HepG2 (cell line): ENCODE measurements around the gene CNTRL. TPM values are rescaled to one million over a fixed set of nuclear protein-coding genes. Genes with fewer than 3 reads are reported as not detected.

Experiments
- ATAC-seq: fragments of 200-7000 bp; cut with Tn5 transposase; 3 replicates; pipeline ENCODE4 v1.9.1; 2020; ENCODE audit warnings: mild to moderate bottlenecking, moderate library complexity
- BruUV-seq: library from RNA; stranded (reverse); fragments of 400-500 nt; replicated peaks from 2 replicates; lab custom pipeline; 2021; lab: Mats Ljungman, UMichigan
- CTCF ChIA-PET: fragments of 300-600 bp; formaldehyde crosslinking; extraction: SDS; loops from one replicate; lab custom pipeline; 2021; ENCODE audit warnings: low total read pairs, inconsistent platforms, low intra/inter-chr PET ratio; lab: Yijun Ruan, JAX
- POLR2A ChIA-PET: fragments of 350-600 bp; sonication (Branson Sonifier 250); formaldehyde crosslinking; loops from one replicate; lab custom pipeline; 2020; ENCODE audit warnings: antibody characterized with exemption, inconsistent platforms; lab: Yijun Ruan, JAX
- DNase-seq: peaks from one replicate; pipeline ENCODE4 v3.0.0-alpha.2; 2015; ENCODE audit warnings: low spot score
- FAIRE-seq: peaks from 3 replicates; lab custom pipeline; 2011; peaks lifted over from hg19 to GRCh38; lab: Jason Lieb, UNC
- H2AFZ ChIP-seq: one replicate; pipeline ENCODE4 v1.6.1; 2011; ENCODE audit warnings: low read length, inconsistent platforms
- H3K27ac ChIP-seq: fragments of 300-600 bp; 3 replicates; pipeline ENCODE4 v1.8.0; 2011; ENCODE audit warnings: mixed run types, mild to moderate bottlenecking, mixed read lengths, low read length, inconsistent platforms; ENCODE audit not compliant: insufficient read depth; ENCODE audit errors: extremely low read length
- H3K27me3 ChIP-seq, 2 experiments: fragments of 200-600 bp in 1 of 2; 2 replicates in 1 of 2; 3 replicates in 1 of 2; pipeline versions ENCODE4 v1.6.0 to v1.8.0; 2011; ENCODE audit warnings: low read length in 2 of 2, mild to moderate bottlenecking in 2 of 2, moderate library complexity in 2 of 2, inconsistent platforms in 1 of 2; ENCODE audit not compliant: insufficient read depth in 2 of 2, control insufficient read depth in 1 of 2
- H3K36me3 ChIP-seq, 2 experiments: fragments of 200-600 bp in 1 of 2; replicated peaks in 1 of 2; 2 replicates in 1 of 2; 3 replicates in 1 of 2; pipeline versions ENCODE4 v1.5.1 to v1.8.0; 2011; ENCODE audit warnings: low read length in 2 of 2, inconsistent platforms in 1 of 2; ENCODE audit not compliant: insufficient read depth in 2 of 2, control insufficient read depth in 1 of 2
- H3K4me1 ChIP-seq: 2 replicates; pipeline ENCODE4 v1.5.1; 2012; ENCODE audit warnings: low read length, inconsistent platforms; ENCODE audit not compliant: insufficient read depth
- H3K4me2 ChIP-seq: 2 replicates; pipeline ENCODE4 v1.6.0; 2011; ENCODE audit warnings: low read depth, low read length, inconsistent platforms
- H3K4me3 ChIP-seq, 3 experiments: fragments of 200-600 bp in 1 of 3; sonication (generic), shearing (Covaris generic) in 1 of 3; replicated peaks in 1 of 3; 2 replicates each; pipeline ENCODE4 v1.5.1; 2011 to 2016; ENCODE audit warnings: low read length in 3 of 3, inconsistent platforms in 2 of 3, low read depth in 2 of 3, mild to moderate bottlenecking in 2 of 3, control low read depth in 1 of 3, mixed read lengths in 1 of 3; ENCODE audit not compliant: insufficient read depth in 1 of 3
- H3K79me2 ChIP-seq: one replicate; pipeline ENCODE4 v1.6.1; 2011; ENCODE audit warnings: low read length, inconsistent platforms; ENCODE audit not compliant: insufficient read depth
- H3K9ac ChIP-seq: 2 replicates; pipeline ENCODE4 v1.6.0; 2011; ENCODE audit warnings: mild to moderate bottlenecking, low read depth, low read length, inconsistent platforms; ENCODE audit not compliant: insufficient read depth
- H3K9me3 ChIP-seq: 2 replicates; pipeline ENCODE4 v1.5.1; 2012; ENCODE audit warnings: mild to moderate bottlenecking, low read length
- H4K20me1 ChIP-seq: 2 replicates; pipeline ENCODE4 v1.6.0; 2011; ENCODE audit warnings: inconsistent platforms, mild to moderate bottlenecking, low read length, moderate library complexity; ENCODE audit not compliant: insufficient read depth
- JUNB ChIP-seq: sonication (generic); formaldehyde crosslinking; IDR thresholded peaks from 2 replicates; pipeline ENCODE4 v1.8.0; 2022; ENCODE audit warnings: missing genetic modification reagents, mild to moderate bottlenecking, borderline replicate concordance
- TBP ChIP-seq: sonication (generic); formaldehyde crosslinking; IDR thresholded peaks from 2 replicates; pipeline ENCODE4 v1.5.0; 2020; ENCODE audit warnings: missing genetic modification reagents
- ZFP36 ChIP-seq: fragments of 150-350 bp; IDR thresholded peaks from 2 replicates; pipeline ENCODE4 v1.6.1; 2018; ENCODE audit warnings: borderline replicate concordance, low read length, low read depth; ENCODE audit not compliant: partially characterized antibody
- ZNF670 ChIP-seq: sonication (generic); formaldehyde crosslinking; IDR thresholded peaks from 2 replicates; pipeline ENCODE4 v1.8.0; 2022; ENCODE audit warnings: mild to moderate bottlenecking, missing genetic modification reagents, borderline replicate concordance
- WGBS: methylation state at CpG from one replicate; pipeline ENCODE4 v1.1.6; 2017; ENCODE audit warnings: low lambda C conversion rate; 5-methylcytosine and 5-hydroxymethylcytosine counted together
- in situ Hi-C: cut with HindIII; loops from 2 replicates; pipeline ENCODE4 v1.10.0; 2017; ENCODE audit warnings: low pct_unique_long_range_greater_than_20kb; ENCODE audit not compliant: extremely low pct_ligation_motif_present
- intact Hi-C: fragments of 100-400 bp; cut with micrococcal nuclease; formaldehyde crosslinking; loops from one replicate; pipeline ENCODE4 v1.10.0; 2022; ENCODE audit not compliant: unreplicated experiment
- polyA plus RNA-seq, 8 experiments: library from polyadenylated mRNA; depleted of rRNA in 3 of 8; stranded (reverse) in 7 of 8; unstranded in 1 of 8; fragments of >200 nt; fragmentation: Illumina TruSeq in 4 of 8; extraction: Trizol in 4 of 8; gene quantifications; 2 replicates each; pipeline versions ENCODE4 v1.2.1 to v1.2.3, GENCODE V29; 2011 to 2016; ENCODE audit warnings: low read depth in 4 of 8, missing spikeins in 1 of 8, mixed read lengths in 1 of 8; ENCODE audit not compliant: insufficient read depth in 1 of 8
- total RNA-seq, 5 experiments: library from RNA; depleted of rRNA; stranded (reverse); fragments of >200 nt; fragmentation: Illumina TruSeq; extraction: Trizol; gene quantifications; 2 replicates each; pipeline ENCODE4 v1.2.3, GENCODE V29; 2016; ENCODE audit warnings: low read depth in 1 of 5
- TF ChIP-seq, protein P1 (sequence below): sonication (generic); formaldehyde crosslinking; IDR thresholded peaks from 2 replicates; pipeline ENCODE4 v1.5.0; 2020; ENCODE audit warnings: mild to moderate bottlenecking, missing genetic modification reagents, moderate library complexity
- TF ChIP-seq, protein P2 (sequence below): sonication (generic); formaldehyde crosslinking; IDR thresholded peaks from 2 replicates; pipeline ENCODE4 v1.4.0; 2020; ENCODE audit warnings: mild to moderate bottlenecking, low read depth, missing genetic modification reagents

The CNTRL gene
- total and polyA plus RNA-seq, 2 of the 13 experiments (the other 11 are each of a cell fraction or from before 2014, with no cell fraction given), result 7.5 to 11.8 TPM

DNA sequence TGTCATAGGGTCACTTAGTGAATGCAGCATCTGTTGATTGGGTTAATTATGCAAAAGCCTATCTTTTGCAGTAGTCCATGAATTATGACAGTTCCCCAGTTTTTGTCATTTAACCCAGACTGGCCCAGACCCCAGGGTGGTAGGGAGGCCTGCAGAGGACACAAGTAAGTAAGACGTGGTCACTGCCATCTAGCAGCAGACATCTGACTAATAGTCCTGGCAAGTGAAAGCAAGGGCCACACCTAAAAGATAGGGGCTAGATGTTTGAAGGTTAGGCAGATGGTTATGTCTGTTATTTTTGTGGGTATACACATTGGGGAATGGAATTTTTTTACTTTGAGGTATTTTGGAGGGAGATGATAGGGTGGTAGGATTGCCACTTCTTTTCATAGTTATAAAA lies 78.9 kb downstream of the CNTRL start (continued):
- TF ChIP-seq, protein P1, sequence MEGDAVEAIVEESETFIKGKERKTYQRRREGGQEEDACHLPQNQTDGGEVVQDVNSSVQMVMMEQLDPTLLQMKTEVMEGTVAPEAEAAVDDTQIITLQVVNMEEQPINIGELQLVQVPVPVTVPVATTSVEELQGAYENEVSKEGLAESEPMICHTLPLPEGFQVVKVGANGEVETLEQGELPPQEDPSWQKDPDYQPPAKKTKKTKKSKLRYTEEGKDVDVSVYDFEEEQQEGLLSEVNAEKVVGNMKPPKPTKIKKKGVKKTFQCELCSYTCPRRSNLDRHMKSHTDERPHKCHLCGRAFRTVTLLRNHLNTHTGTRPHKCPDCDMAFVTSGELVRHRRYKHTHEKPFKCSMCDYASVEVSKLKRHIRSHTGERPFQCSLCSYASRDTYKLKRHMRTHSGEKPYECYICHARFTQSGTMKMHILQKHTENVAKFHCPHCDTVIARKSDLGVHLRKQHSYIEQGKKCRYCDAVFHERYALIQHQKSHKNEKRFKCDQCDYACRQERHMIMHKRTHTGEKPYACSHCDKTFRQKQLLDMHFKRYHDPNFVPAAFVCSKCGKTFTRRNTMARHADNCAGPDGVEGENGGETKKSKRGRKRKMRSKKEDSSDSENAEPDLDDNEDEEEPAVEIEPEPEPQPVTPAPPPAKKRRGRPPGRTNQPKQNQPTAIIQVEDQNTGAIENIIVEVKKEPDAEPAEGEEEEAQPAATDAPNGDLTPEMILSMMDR, result no peak
- no peak for TF ChIP-seq ZFP36

DNA sequence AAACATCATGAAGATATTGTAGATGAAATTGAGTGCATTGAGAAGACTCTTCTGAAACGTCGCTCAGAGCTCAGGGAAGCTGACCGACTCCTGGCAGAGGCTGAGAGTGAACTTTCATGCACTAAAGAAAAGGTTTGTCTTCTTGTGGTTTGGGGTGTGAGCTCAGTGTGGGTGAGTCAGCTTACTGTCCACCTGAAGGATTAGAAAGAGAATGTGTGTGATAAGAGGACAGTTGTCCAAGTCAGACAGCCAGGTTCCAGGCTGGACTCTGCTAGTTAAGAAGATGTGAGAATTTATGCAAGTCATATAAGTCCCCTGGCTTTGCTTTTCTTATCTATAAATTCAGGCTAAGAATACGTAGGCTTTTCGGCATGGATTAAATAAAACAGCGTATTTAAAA lies 80.0 kb downstream of the CNTRL start:
- no peaks in the 10 kb centered on the region for H3K9me3 ChIP-seq
- H3K36me3 ChIP-seq, result peaks cover 5 to 23% of the 10 kb centered on the region in 2 experiments; a peak in 4 of 5 replicates
- intact Hi-C loops, result no loop called here
- no peaks in the 10 kb centered on the region for H3K4me1 ChIP-seq
- H3K9ac ChIP-seq, result no peak overlapping the region
- ATAC-seq, result no peak
- CTCF ChIA-PET, result no interaction called here
- TF ChIP-seq TBP (CRISPR knock-in tag) (no peak), JUNB (no peak), ZNF670 (CRISPR knock-in tag) (no peak)
- TF ChIP-seq, protein P2, sequence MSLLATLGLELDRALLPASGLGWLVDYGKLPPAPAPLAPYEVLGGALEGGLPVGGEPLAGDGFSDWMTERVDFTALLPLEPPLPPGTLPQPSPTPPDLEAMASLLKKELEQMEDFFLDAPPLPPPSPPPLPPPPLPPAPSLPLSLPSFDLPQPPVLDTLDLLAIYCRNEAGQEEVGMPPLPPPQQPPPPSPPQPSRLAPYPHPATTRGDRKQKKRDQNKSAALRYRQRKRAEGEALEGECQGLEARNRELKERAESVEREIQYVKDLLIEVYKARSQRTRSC (CRISPR knock-in tag), result no peak
- TF ChIP-seq, all 625 proteins: peak for 0
- H3K79me2 ChIP-seq, result no peaks in the 10 kb centered on the region
- H3K27me3 ChIP-seq, result no peaks in the 10 kb centered on the region
- H2AFZ ChIP-seq, result no peak overlapping the region
- H3K4me2 ChIP-seq, result no peak overlapping the region
- no peak for DNase-seq
- FAIRE-seq, result no peak
- BruUV-seq, result no TSS peak
- POLR2A ChIA-PET, result no interaction called here
- 94% methylated on average over 6 of the region's 6 CpGs for WGBS
- in situ Hi-C loops, result no loop called here
- no peak overlapping the region for H3K4me3 ChIP-seq
- H3K27ac ChIP-seq, result no peak overlapping the region
- no peaks in the 10 kb centered on the region for H4K20me1 ChIP-seq
